ENCODE data around the gene RALGAPA2. TPM values are rescaled to one million over a fixed set of nuclear protein-coding genes. Genes with fewer than 3 reads are reported as not detected.

The RALGAPA2 gene
- total and polyA plus RNA-seq, 8 donors: 9.6 to 41.7 (median 24.5) TPM

- no peak for DNase-seq
- FAIRE-seq: no peak
- Histone ChIP-seq H3K27ac (no peak overlapping the region), H3K9me3 (no peaks in the 10 kb centered on the region), H3K27me3 (no peaks in the 10 kb centered on the region), H3K4me1 (peaks cover 6 to 13% (median 11%) of the 10 kb centered on the region in 3 donors), H3K4me3 (no peak overlapping the region), H3K36me3 (no peaks in the 10 kb centered on the region)
- TF ChIP-seq, protein P1, sequence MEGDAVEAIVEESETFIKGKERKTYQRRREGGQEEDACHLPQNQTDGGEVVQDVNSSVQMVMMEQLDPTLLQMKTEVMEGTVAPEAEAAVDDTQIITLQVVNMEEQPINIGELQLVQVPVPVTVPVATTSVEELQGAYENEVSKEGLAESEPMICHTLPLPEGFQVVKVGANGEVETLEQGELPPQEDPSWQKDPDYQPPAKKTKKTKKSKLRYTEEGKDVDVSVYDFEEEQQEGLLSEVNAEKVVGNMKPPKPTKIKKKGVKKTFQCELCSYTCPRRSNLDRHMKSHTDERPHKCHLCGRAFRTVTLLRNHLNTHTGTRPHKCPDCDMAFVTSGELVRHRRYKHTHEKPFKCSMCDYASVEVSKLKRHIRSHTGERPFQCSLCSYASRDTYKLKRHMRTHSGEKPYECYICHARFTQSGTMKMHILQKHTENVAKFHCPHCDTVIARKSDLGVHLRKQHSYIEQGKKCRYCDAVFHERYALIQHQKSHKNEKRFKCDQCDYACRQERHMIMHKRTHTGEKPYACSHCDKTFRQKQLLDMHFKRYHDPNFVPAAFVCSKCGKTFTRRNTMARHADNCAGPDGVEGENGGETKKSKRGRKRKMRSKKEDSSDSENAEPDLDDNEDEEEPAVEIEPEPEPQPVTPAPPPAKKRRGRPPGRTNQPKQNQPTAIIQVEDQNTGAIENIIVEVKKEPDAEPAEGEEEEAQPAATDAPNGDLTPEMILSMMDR (IDR thresholded peaks at IDR 0.05): no peak
- intact Hi-C loops (cut with DNase I): no loop called here
- no peak for ATAC-seq
Observed at GRCh38 chr20:20553541-20553940, 158.9 kb downstream of the RALGAPA2 start.

DNA sequence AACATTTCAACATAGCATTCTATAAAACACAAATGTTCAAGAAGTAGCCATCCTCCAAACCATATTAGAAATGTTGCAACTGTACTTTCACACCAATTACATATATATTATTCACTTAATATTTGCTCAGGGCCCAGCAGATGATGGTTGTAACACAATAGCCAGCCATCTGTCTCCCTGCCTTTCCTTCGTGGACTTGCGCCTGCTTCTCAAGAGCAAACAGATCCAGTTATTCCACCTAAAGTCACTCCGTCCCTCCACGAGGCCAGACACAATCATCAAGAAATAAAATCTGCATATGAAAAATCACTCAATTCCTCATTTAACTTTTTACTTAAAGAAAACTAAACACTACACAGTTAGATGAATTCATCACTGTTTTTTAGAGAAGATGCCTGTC is 160.4 kb downstream of the RALGAPA2 start:
- FAIRE-seq (no peak), ATAC-seq (no peak), DNase-seq (no peak)
- Histone ChIP-seq H3K4me3 (no peak overlapping the region), H3K36me3 (no peaks in the 10 kb centered on the region), H3K9me3 (no peaks in the 10 kb centered on the region), H3K27me3 (no peaks in the 10 kb centered on the region), H3K27ac (no peak overlapping the region), H3K4me1 (peaks cover 6 to 22% (median 17%) of the 10 kb centered on the region in 3 donors)
- intact Hi-C loops (cut with DNase I): no loop called here
- WGBS, 2 donors: 85 to 86% methylated on average over 4 of the region's 4 CpGs
- TF ChIP-seq, protein P1 (IDR thresholded peaks at IDR 0.05): no peak

GRCh38 chr20:20551409-20551808 is 161.0 kb downstream of the RALGAPA2 start:
- 45 to 54% methylated on average over 3 of the region's 3 CpGs for WGBS, 2 donors
- TF ChIP-seq, protein P1 (IDR thresholded peaks at IDR 0.05): no peak
- DNase-seq (no peak), FAIRE-seq (peak; percentile 26), ATAC-seq (no peak)
- H3K4me1 ChIP-seq: peaks cover 6 to 25% (median 17%) of the 10 kb centered on the region in 3 donors
- no peaks in the 10 kb centered on the region for H3K27me3 ChIP-seq
- no peak overlapping the region for H3K27ac ChIP-seq
- intact Hi-C loops (cut with DNase I): no loop called here
- H3K36me3 ChIP-seq: peaks cover 0 to 2% (median 0%) of the 10 kb centered on the region in 3 donors
- H3K4me3 ChIP-seq: no peak overlapping the region
- no peaks in the 10 kb centered on the region for H3K9me3 ChIP-seq

GRCh38 chr20:20549704-20550103 is 162.7 kb downstream of the RALGAPA2 start:
- Histone ChIP-seq H3K4me1 (peaks cover 6 to 25% (median 17%) of the 10 kb centered on the region in 3 donors), H3K9me3 (no peaks in the 10 kb centered on the region), H3K36me3 (peaks cover 0 to 13% (median 0%) of the 10 kb centered on the region in 3 donors), H3K4me3 (no peak overlapping the region), H3K27me3 (no peaks in the 10 kb centered on the region), H3K27ac (peak overlapping the region in 2 of 4 donors; percentile 13 to 59)
- DNase-seq (no peak), FAIRE-seq (no peak), ATAC-seq (peak; percentile 32 to 73 (median 54))
- TF ChIP-seq, protein P1 (IDR thresholded peaks at IDR 0.05): no peak
- intact Hi-C loops (cut with DNase I): no loop called here
- WGBS, 2 donors: 81 to 96% methylated on average over 1 of the region's 1 CpG

GRCh38 chr20:20549267-20549612 is 163.2 kb downstream of the RALGAPA2 start:
- intact Hi-C loops (cut with DNase I): no loop called here
- DNase-seq (peak in 4 of 6 donors; percentile 40 to 54 (median 44)), FAIRE-seq (no peak), ATAC-seq (peak; percentile 46 to 73 (median 61))
- 46 to 47% methylated on average over 6 of the region's 6 CpGs for whole genome bisulfite sequencing, 2 donors
- no peaks in the 10 kb centered on the region for H3K27me3 ChIP-seq
- H3K9me3 ChIP-seq: no peaks in the 10 kb centered on the region
- TF ChIP-seq, protein P1 (IDR thresholded peaks at IDR 0.05): no peak
- peaks cover 6 to 25% (median 17%) of the 10 kb centered on the region in 3 donors for H3K4me1 ChIP-seq
- peak overlapping the region in 2 of 4 donors; percentile 13 to 59 for H3K27ac ChIP-seq
- H3K4me3 ChIP-seq: no peak overlapping the region
- peaks cover 0 to 13% (median 0%) of the 10 kb centered on the region in 3 donors for H3K36me3 ChIP-seq

Data from pancreas (tissue), 10 donors.